Left ventricle myocardium inferior (tissue), 1 donor: ENCODE results near the gene RIN3. TPM values are rescaled to one million over a fixed set of nuclear protein-coding genes. Genes with fewer than 3 reads are reported as not detected.

Experiments used
- DNase-seq: peaks from one replicate; pipeline ENCODE4 v3.0.0-alpha.2; 2020
- H3K27ac ChIP-seq: fragments of 200-600 bp; replicated peaks from 2 replicates; pipeline ENCODE4 v1.8.0; 2021
- H3K27me3 ChIP-seq: fragments of 200-600 bp; 2 replicates; pipeline ENCODE4 v1.8.0; 2021; ENCODE audit warnings: low read depth
- H3K36me3 ChIP-seq: fragments of 200-600 bp; 2 replicates; pipeline ENCODE4 v1.8.0; 2021
- H3K4me1 ChIP-seq: fragments of 200-600 bp; 2 replicates; pipeline ENCODE4 v1.8.0; 2021
- H3K4me3 ChIP-seq: fragments of 200-600 bp; 2 replicates; pipeline ENCODE4 v1.8.0; 2021; ENCODE audit warnings: mild to moderate bottlenecking, moderate library complexity
- H3K9me3 ChIP-seq: fragments of 200-600 bp; replicated peaks from 2 replicates; pipeline ENCODE4 v1.8.0; 2021
- CTCF ChIP-seq: fragments of 200-600 bp; IDR thresholded peaks from 2 replicates; pipeline ENCODE4 v1.8.0; 2021; ENCODE audit warnings: antibody characterized with exemption, mild to moderate bottlenecking, borderline replicate concordance
- intact Hi-C: fragments of 100-400 bp; cut with micrococcal nuclease; formaldehyde crosslinking; loops from one replicate; pipeline ENCODE4 v1.11.0; 2022
- total RNA-seq: library from RNA; stranded (reverse); fragmentation: NEBNext Ultra II Directional; extraction: Animal tissue kit (Norgen Biotek cat#: 25700); gene quantifications from one replicate; pipeline ENCODE4 v1.2.1, GENCODE V29; 2021
- donor health status: DM: no; HTN: yes; CAD: no; lungs with severe emphysema.

Gene RIN3
- total RNA-seq, 1 donor from 2014 or later, result 13.8 TPM

- Histone ChIP-seq H3K27me3 (no peaks in the 10 kb centered on the region), H3K9me3 (no peaks in the 10 kb centered on the region), H3K27ac (no peak overlapping the region), H3K4me1 (peaks cover 73% of the 10 kb centered on the region), H3K4me3 (no peak overlapping the region), H3K36me3 (peaks cover 20% of the 10 kb centered on the region)
- intact Hi-C loops, result no loop called here
- DNase-seq, result no peak
- no peak for TF ChIP-seq CTCF
These were observed 221.0 kb downstream of the RIN3 start for GRCh38 chr14:92734618-92735017.

- H3K27ac ChIP-seq, result no peak overlapping the region
- DNase-seq, result no peak
- peaks cover 27% of the 10 kb centered on the region for H3K36me3 ChIP-seq
- H3K9me3 ChIP-seq, result no peaks in the 10 kb centered on the region
- peaks cover 78% of the 10 kb centered on the region for H3K4me1 ChIP-seq
- H3K4me3 ChIP-seq, result no peak overlapping the region
- H3K27me3 ChIP-seq, result no peaks in the 10 kb centered on the region
- TF ChIP-seq CTCF, result no peak
- intact Hi-C loops, result no loop called here
These were observed 221.8 kb downstream of the RIN3 start for GRCh38 chr14:92735344-92735743.

DNA sequence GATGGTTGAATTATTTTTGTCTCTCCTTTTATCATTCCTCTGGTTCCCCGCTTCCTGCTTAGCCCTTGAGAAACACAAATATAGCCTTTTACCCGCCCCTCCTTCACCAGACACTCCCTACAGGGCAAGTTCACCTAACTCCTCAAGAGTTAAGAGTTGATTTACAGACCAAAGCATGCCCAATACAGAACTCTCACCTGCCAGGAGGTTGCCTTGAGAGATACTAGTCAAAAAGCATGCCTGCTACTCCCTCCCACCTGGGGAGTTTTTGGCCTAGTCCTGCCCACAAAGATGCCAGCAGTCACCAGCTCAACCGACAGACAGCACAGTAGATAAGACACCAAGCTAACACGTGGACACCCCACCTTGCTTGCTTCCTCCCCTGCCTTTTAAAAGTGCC, 223.6 kb downstream of the RIN3 start:
- H3K9me3 ChIP-seq, result no peaks in the 10 kb centered on the region
- no peak for DNase-seq
- no peak overlapping the region for H3K4me3 ChIP-seq
- no peak overlapping the region for H3K27ac ChIP-seq
- TF ChIP-seq CTCF, result no peak
- no peaks in the 10 kb centered on the region for H3K27me3 ChIP-seq
- H3K4me1 ChIP-seq, result peaks cover 75% of the 10 kb centered on the region
- intact Hi-C loops, result no loop called here
- H3K36me3 ChIP-seq, result peaks cover 23% of the 10 kb centered on the region

DNA sequence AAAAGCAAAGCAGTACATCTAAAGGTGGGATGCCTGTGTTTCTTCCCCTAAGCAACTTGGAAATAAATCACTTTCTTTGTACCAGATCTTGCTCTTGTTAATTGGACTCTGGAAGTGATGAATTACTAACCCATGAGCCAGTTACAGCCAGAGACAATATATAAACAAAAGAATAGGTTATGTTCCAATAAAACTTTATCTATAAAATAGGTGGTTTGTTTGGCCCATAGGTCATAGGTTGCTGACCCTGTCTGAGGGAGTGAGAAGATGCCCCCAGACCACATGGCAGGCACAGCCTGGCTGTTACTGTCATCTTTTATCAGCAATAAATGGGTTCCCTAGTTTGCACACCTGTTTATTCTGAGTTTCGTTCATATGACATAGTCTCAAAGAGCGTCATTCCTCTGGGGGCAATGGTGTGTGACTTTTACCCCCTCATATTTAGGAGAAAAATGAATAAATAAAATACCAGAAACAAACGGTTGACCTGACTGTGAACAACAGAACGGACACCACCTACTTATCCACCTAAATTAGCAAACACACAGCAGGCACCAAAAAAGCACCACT, 224.1 kb downstream of the RIN3 start:
- no peaks in the 10 kb centered on the region for H3K9me3 ChIP-seq
- no peak overlapping the region for H3K27ac ChIP-seq
- TF ChIP-seq CTCF, result no peak
- no peaks in the 10 kb centered on the region for H3K27me3 ChIP-seq
- H3K4me1 ChIP-seq, result peaks cover 70% of the 10 kb centered on the region
- H3K4me3 ChIP-seq, result no peak overlapping the region
- DNase-seq, result no peak
- intact Hi-C loops, result no loop called here
- H3K36me3 ChIP-seq, result peaks cover 20% of the 10 kb centered on the region

Other genes with a start within 250 kb of the RIN3 start
- gene SLC24A4, start 190.6 kb upstream of the RIN3 start, total RNA-seq, result 0.36 TPM
- 100 TPM for gene LGMN, start 234.8 kb downstream of the RIN3 start, total RNA-seq